Activated gamma-delta T cell treated with anti-CD3 and anti-CD28 coated beads, Interleukin-2, amount 50 U/mL, for 16 hours (primary cell): ENCODE measurements around the gene CPNE1.
A peak's percentile ranks its signal among the peaks of the same experiment; 100 is the strongest.
"Not testable (repeated sequence)": the region's sequence is repeated elsewhere in the genome, so short reads cannot be mapped to it uniquely, and the experiment has no call there.

Experiments used
- DNase-seq: peaks from one replicate; pipeline ENCODE4 v3.0.0-alpha.2; 2020; ENCODE audit warnings: low read depth

Gene CPNE1

DNA sequence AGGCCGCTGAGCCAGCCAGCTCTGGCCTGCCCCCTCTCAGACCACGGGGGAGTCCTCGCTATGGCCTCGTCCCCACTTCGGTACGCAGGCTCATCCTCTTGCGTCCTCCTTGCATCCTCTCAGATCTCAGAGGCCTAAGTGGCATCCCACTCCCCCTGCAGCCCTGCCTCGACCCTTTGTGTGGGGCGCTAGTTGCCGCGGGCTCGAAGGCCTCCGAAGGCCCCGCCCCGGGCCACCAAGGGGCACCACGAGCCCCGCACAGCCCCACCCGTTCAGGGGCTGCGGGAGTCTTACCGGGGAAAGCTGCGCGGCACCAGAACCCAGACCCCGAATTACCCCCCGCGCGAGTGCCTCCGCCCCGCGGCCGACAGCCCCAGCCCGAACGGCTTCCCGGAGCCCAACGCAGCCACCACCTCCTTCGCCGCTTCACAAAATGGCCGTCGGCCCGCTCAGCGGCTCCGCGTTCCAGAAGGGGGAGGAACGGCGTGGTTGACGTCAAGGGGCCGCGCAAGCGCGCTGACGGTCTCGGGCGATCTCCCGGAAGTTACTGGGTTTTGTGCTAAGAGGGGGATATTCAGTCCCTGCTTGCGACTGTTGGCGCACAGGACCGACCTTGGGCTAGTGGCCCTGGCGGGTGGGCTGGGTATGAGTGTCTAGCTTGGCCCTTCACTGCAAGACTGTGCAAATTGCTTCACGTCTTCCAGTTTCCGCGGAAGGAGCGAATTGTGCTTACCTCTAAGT is at the start of gene CPNE1, which contains the start of gene RBM12:
Gene CPNE1, minus strand, starts transcription at position 435 of the 741 bp plus-strand sequence. CDS start 31,977 bp downstream, outside the sequence.
Gene RBM12, minus strand, starts transcription at position 435 of the 741 bp plus-strand sequence. CDS start 9,578 bp downstream, outside the sequence.
- DNase-seq = peak; percentile 89

DNA sequence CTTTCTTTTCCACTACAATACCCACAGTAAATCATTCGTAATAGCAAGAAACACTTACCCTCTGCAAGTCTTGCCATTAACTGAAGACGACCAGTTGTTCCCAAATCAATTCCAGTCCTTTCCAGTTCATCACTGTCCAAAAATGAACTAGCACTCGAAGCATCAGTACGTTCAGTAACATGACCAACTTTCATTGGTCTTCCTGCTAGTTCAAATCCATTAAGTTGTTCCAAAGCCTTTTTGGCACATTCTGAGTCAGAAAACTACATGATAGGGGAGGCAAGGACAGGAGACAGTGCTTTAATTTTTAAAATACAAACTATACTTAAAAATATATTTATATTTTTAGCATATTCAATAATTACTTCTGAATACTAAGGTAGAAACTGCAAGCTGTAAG is 49.4 kb upstream of the CPNE1 start:
- DNase-seq = no peak

DNA sequence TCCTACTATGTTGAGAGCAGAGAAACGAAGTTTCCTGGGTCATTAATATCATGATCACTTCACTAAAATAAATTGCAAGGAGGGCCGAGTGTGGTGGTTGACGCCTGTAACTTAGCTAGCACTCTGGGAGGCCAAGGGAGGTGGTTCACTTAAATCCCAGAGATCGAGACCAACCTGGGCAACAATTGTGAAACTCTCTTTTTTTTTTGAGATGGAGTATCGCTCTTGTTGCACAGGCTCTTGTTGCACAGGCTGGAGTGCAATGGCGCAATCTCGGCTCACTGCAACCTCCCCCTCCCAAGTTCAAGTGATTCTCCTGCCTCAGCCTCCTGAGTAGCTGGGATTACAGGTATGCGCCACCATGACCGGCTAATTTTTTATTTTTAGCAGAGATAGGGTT is 48.4 kb upstream of the CPNE1 start:
- not testable (repeated sequence) for DNase-seq

DNA sequence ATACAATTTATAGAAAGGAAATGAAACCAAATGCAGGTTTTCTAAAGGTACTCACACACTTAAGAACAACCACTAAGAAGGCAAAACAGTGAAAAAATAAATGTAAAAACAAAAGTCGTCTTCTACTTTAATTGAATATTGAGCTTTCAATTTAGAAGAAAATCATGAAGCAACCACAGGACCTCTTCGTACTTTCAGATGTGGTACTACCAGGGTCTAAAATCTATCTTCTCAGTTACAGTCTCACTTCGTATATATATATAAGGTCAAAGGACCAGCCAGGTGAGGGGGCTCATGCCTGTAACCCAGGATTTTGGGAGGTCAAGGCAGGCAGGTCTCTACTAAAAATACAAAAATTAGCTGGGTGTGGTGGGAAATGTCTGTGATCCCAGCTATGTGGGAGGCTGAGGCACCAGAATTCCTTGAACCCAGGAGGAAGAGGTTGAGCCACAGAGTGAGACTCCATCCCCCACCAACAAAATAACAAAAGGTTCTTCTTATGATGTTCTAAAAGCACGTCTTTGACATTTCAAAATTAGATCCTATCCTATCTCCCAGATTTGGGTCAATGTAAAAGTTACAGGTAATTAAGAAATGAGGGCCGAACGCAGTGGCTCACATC is 47.0 kb upstream of the CPNE1 start:
- no peak for DNase-seq

DNA sequence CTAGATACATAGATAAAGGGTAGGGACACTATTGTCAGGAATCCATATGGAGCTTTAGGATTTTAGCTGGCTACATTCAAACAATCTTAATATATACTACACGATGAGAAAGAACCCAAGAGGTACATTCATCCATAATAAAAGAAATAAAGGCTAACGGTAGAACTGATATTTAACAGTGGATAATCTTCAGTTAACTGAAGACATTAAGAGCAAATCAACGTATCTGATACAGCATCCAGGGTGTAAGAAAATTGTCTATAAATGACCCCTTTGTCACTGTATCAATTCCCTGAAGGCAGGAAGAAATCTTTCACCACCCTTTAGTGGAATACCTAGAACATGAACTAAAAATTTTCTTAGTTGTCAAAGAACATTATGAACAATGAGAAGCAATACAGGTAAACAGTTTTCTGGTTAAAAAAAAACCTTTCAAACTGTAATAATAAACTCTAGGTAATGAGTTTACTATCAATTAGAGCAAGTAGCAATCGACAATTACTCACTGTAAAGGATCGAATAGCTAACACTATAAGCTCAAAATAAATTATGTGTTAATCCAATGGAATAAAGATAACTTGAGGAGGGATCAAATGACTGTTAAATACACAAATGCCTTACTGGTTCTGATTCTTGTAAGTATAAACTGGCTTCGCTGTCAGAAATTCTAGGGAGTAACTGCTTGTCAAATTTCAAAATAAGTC is 46.3 kb upstream of the CPNE1 start:
- no peak for DNase-seq

DNA sequence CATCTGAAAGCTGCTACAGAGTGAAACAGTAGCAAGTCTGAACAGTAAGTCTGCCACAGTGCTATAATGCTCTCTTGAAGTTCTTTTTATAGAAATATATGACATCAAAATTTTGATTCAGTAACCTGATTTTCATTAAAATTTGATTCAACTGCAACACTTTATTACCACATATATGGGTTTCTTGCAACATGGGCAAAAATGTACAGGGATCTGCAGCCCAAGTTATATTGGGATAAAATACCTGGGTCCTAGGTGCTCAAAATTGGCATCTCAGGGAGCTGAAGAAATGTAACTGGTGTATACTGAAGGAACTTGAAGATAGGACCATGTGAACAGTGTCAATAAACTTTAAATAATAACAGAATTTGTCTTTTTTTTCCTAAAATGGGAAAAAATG is 45.3 kb upstream of the CPNE1 start:
- DNase-seq = no peak

DNA sequence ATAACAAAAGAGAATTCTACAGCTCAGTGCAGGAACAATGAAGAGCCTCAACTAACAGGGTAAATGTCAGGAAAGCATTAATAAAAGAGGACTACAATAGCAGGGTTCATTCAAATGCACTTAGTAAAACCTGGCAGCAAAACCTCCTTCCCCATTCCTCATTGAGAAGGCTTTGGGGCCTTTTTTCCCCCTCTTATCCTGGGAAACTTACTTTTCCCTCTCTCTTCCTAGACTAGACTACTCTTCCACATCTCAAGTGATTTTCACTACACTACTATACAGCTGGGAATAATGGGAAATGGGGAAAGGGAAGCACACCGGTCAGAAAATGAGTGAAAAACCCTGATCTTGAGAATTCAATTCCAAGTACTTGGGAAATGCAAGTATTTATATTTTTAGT is 44.6 kb upstream of the CPNE1 start:
- no peak for DNase-seq

DNA sequence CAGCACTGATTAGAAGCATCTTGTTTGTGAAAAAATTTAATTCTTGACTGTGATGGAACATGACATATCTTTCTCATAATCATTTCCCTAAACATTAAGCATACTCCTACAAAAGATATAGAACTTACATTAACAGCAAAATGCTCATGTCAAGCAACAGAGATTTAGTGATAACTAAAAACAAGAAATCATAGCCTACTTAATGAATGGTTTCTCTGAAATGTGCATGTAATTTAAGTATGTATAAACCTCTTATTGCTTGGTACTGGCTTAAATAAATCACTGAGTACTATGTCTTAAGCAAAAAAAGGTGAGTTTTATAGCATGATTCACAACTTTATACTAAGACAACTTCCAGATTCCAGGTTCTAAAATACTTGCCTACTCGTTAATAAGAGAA is 43.8 kb upstream of the CPNE1 start:
- no peak for DNase-seq

DNA sequence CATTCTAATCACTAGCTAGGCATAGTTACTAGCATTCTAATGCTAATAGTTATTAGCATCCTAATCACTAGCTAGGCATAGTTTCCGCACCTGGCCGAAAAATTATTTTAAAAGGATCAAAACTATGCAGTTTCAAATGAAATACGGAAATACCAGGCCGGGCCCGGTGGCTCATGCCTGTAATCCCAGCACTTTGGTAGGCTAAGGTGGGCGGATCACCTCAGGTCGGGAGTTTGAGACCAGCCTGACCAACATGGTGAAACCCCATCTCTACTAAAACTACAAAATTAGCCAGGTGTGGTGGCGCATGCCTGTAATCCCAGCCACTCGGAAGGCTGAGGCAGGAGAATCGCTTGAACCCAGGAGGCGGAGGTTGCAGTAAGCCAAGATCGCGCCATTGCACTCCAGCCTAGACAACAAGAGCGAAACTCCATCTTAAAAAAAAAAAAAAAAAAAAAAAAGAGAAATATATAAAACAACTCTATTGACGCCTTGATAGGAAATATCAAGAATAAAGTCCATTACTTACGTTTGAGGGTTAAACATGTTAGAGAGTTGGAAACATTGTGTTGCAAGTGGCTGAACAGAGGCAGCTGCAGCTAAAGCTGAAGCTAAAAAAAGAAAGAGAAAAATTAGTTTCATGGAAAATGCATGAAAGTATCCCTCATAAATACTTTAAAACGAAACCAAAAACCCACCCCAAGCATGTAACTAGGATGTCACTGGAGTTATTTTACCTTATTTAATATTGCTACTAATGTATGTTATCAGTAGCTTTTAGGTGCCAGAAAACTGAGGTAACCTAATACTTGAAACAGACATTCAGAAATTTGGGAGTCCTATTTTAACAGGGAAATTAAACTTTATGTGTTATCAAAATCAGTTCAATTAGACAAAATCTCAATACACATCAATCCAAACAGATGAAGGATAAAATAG is 42.2 kb upstream of the CPNE1 start:
- not testable (repeated sequence) for DNase-seq

DNA sequence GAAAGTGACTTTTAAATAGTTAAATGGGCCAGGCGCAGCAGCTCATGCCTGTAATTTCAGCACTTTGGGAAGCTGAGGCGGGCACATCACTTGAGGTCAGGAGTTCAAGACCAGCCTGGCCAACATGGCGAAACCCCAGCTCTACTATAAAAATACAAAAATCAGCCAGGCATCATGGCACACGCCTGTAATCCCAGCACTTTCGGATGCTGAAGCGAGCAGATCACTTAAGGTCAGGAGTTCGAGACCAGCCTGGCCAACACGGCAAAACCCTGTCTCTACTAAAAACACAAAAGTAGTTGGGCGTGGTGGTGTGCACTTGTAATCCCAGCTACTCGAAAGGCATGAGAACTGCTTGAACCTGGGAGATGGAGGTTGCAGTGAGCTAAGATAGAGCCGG is 41.2 kb upstream of the CPNE1 start:
- not testable (repeated sequence) for DNase-seq

DNA sequence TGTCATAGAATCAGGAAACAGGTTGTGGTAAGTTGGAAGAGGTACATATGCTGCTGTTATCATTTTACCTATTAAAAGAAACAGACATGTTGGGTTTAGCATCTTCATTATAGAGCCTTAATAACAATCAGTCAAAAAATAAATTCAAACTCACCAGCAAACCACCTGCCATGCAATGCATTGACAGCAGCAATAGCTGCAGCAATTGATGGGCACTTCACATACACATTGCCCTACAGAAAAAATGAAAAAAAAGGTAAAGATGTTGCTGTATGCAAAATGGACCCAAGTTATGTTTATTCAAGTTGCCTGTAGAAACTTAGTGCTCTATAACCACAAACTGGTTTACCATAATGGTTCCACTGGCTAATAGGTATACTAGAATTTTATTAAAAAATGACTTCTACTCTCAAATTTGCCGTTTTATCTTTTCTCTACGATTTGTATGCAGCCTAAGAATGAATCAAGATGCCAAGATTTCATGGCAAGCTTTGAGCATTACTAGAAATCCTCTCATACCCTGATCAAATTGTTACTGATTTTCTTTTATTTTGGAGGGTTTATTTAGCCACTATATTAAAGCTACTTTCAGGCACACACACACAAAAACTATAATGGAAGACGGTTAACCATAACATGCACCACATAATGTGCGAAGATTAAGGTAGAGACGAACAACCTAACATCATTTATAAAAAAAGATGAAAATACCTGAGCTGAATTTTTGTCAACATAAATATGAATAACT is 40.0 kb upstream of the CPNE1 start:
- no peak for DNase-seq

DNA sequence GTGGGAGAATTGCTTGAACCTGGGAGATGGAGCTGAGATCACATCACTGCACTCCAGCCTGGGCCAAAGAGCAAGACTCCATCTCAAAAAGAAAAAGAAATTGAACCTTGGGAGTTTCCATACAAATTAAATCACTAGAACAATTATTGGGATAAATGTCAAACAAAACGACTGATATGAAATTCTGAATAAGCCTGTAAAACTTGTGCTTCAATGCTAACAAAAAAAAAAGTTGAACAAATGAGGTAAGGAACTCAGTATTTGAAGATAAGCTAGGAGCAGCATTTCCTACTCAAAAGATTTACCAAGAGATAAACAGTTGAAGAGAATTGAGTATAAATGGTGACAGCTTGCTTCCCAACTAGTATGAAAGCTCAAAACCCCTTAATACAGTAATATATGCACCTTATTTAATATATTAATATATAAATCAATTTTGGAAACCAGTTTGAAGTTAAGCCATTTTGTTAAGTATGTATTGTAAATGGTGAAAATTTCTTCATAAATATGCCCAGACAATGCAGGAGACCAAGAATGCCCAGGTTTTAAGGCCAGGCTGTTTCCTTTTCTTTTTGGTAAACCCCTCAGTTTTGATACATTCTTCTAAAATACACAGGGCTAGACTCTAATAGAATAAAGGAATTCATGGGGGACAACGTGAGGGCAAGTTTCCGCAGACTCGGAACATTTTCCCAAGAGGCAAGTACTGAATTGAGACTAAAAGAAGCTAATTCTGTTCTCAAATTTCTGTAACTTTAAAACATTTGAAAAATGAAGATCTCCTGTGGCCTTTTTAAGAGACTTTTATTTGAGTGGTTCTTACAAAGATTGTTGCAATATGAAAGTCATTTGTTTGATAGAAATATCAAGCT is 38.4 kb upstream of the CPNE1 start:
- no peak for DNase-seq

DNA sequence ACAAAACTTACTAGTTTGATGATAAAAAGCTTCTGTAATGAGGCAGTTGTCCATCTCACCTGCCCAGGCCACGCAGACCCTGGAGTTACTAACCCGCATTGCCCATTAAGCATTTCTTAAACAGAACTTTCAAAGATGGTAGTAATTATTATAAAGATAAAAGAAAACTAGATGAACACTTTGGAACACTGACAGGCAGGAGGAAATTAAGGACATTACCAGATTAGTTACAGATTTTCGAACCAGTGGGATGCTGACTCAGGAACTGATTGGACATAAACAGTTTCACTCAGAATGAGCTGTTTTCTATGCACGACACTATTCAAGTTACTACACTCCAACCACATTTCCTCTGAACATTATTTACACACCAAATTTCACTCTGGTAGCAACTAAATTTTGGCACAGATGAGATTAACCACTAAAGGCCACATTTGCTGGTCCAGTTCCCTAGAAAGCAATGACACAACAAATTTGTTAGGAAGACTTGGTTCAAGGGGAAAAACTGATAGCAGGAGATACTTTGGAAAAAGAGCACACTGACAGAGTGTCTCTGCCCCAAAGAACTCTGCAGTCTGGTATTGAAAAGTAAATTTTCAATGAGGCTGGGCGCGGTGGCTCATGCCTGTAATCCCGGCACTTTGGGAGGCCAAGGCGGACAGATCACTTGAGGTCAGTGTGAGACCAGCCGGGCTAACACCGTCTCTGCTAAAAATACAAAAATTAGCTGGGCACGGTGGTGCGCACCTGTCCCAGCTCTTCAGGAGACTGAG is 37.5 kb upstream of the CPNE1 start:
- no peak for DNase-seq

DNA sequence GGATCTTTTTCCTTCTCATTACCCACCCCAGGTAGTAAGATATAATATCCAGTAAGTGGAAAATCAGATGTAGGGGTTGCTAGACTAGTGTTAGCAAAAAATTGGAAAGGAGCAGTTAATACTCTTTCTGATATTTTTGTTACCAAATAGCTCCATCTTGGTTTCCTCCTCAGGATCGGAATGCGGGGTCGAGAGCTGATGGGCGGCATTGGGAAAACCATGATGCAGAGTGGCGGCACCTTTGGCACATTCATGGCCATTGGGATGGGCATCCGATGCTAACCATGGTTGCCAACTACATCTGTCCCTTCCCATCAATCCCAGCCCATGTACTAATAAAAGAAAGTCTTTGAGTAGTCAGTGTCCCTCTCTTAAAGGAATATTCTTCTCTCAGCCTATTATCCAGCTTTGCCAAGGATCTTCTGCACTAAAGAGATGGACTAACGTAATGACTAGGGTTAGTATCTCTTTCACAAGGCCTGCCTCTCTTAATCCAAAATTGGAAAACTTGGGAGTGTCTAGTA is 36.0 kb upstream of the CPNE1 start:
- no peak for DNase-seq

DNA sequence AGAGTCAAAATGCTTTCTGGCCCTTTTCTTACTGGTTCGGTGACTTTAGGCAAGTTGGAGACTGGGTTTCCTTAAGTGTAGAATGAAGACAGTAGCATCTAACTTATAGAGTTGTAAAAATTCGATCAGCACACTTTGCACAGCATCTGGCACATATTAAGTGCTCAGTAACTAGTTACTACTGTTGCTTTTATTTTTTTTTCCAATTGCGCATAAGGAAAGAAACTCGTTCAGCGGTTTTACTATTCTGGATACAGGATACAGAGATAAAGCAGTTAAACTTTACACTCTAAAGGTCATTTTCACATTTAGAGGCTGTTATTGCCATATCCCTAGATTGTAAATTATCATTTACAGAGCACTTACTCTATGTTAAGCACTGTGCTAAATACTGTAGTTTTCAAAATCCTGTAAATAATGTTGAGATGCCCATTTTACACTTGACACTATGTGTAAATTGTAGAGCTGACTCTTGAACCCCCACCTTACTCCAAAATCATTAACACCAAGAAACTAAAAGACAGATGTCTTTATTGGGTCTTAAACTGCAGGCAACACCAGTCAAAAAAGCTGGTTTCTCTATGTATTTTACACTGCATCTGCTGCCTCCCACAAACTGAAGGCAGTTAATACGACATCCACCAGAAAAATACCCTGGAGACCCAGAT is 35.4 kb upstream of the CPNE1 start:
- DNase-seq = no peak

DNA sequence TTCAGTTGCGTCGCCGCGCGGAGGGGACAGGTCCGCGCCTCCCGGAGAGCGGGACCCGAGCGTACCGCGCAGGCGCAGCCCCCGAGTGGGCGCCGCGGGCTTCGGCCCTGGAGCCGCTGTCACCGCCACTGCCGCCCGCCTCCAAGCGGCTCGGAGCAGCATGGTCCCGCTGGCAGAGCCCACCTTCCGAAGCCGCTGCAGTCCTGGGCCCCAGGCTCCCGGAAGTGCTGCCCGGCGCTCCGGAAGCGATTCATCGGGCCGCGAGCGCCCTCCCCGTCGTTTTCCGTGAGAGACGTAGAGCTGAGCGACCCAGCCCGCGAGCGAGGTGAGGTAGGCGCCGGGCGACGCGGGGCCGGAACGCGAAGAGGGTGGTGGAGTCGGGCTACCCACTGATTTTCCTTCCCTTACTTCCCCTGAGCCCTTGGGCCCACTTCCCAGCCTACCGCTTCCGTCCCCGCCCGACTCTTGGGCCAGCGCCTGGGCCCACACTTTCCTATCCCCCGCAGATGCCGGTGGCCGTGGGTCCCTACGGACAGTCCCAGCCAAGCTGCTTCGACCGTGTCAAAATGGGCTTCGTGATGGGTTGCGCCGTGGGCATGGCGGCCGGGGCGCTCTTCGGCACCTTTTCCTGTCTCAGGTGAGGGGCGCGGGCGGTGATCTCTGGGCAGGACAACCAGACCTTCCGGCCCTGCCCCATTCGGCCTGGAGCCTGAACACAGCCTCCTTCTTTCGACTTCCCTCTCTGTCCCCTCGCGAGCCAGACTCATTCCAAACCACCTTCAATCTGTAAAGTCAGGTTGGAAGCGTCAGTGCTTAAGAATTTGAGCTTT is 34.6 kb upstream of the CPNE1 start, which contains the start of the genes NFS1 and ROMO1:
Gene NFS1, minus strand, starts transcription at position 226 of the 830 bp plus-strand sequence. Its CDS starts 64 bp downstream, at position 162.
Gene ROMO1, plus strand, starts transcription at position 279 of the 830 bp plus-strand sequence. Its CDS starts 228 bp downstream, at position 507.
- peak; percentile 79 for DNase-seq
